Uterus (tissue), 4 donors: ENCODE data around the gene SCTR. TPM values are rescaled to one million over a fixed set of nuclear protein-coding genes. Genes with fewer than 3 reads are reported as not detected.

ENCODE experiments used
- DNase-seq, 2 donors: peaks; one replicate each; pipeline ENCODE4 v3.0.0-alpha.2; 2019 to 2020
- H3K27ac ChIP-seq, 2 donors: fragments of 200-600 bp; sonication (generic); 1 replicate in 1 of 2; 2 replicates in 1 of 2; pipeline ENCODE4 v1.5.1; 2016 to 2018
- H3K27me3 ChIP-seq, 2 donors: fragments of 200-600 bp; sonication (generic); one replicate each; pipeline ENCODE4 v1.5.1; 2018 to 2019; ENCODE audit warnings: control low read depth in 1 of 2
- H3K36me3 ChIP-seq, 2 donors: fragments of 200-600 bp; sonication (generic); one replicate each; pipeline ENCODE4 v1.5.1; 2019; ENCODE audit warnings: control low read depth in 1 of 2
- H3K4me1 ChIP-seq, 2 donors: fragments of 200-600 bp; sonication (generic); one replicate each; pipeline ENCODE4 v1.5.1; 2018 to 2019; ENCODE audit warnings: control low read depth in 1 of 2
- H3K4me3 ChIP-seq, 2 donors: fragments of 200-600 bp; sonication (generic); 1 replicate in 1 of 2; 2 replicates in 1 of 2; pipeline ENCODE4 v1.5.1; 2018 to 2019; ENCODE audit warnings: mild to moderate bottlenecking in 1 of 2
- H3K9me3 ChIP-seq, 2 donors: fragments of 200-600 bp; sonication (generic); one replicate each; pipeline ENCODE4 v1.5.1; 2019; ENCODE audit warnings: control low read depth in 1 of 2
- CTCF ChIP-seq, 4 experiments: fragments of 200-600 bp in 2 of 4; fragments of 450-650 bp in 2 of 4; sonication (generic) in 2 of 4; IDR thresholded peaks; one replicate each; pipeline ENCODE4 v1.5.1; 2016 to 2019; ENCODE audit warnings: antibody characterized with exemption in 4 of 4, mild to moderate bottlenecking in 2 of 4, moderate library complexity in 1 of 4
- POLR2A ChIP-seq, 2 donors: fragments of 450-650 bp; IDR thresholded peaks; one replicate each; pipeline ENCODE4 v1.6.1; 2016; ENCODE audit warnings: antibody characterized with exemption in 2 of 2, mild to moderate bottlenecking in 1 of 2, moderate library complexity in 1 of 2
- intact Hi-C: fragments of 100-400 bp; cut with DNase I; formaldehyde crosslinking; loops from one replicate; pipeline ENCODE4 v1.15.1; 2023; ENCODE audit warnings: low total_unique reads
- total RNA-seq, 4 donors: library from RNA; depleted of rRNA in 3 of 4; stranded (reverse); fragments of >200 nt in 3 of 4; gene quantifications; one replicate each; pipeline versions ENCODE4 v1.1.0 to v1.2.4, GENCODE V29; 2014 to 2023
- donor health status: DM: yes; HTN: yes; CAD: no.

SCTR gene
- total RNA-seq, 4 donors from 2014 or later: not detected

GRCh38 chr2:119435953-119436297 lies 88.4 kb downstream of the SCTR start:
- Histone ChIP-seq H3K27me3 (no peaks in the 10 kb centered on the region), H3K27ac (no peak overlapping the region), H3K4me3 (no peak overlapping the region), H3K4me1 (no peaks in the 10 kb centered on the region), H3K36me3 (no peaks in the 10 kb centered on the region), H3K9me3 (no peaks in the 10 kb centered on the region)
- intact Hi-C loops: no loop called here
- TF ChIP-seq POLR2A (IDR thresholded peaks at IDR 0.05) (no peak), CTCF (IDR thresholded peaks at IDR 0.05) (no peak)
- no peak for DNase-seq

- no peak for DNase-seq
- Histone ChIP-seq H3K4me1 (no peaks in the 10 kb centered on the region), H3K27ac (no peak overlapping the region), H3K27me3 (no peaks in the 10 kb centered on the region), H3K36me3 (no peaks in the 10 kb centered on the region), H3K9me3 (no peaks in the 10 kb centered on the region), H3K4me3 (no peak overlapping the region)
- TF ChIP-seq POLR2A (IDR thresholded peaks at IDR 0.05): no peak
- TF ChIP-seq CTCF (IDR thresholded peaks at IDR 0.05): no peak
- intact Hi-C loops: no loop called here
Observed at GRCh38 chr2:119435081-119435952, 89.0 kb downstream of the SCTR start.

GRCh38 chr2:119434664-119435063 lies 89.6 kb downstream of the SCTR start:
- TF ChIP-seq POLR2A (IDR thresholded peaks at IDR 0.05) (no peak), CTCF (IDR thresholded peaks at IDR 0.05) (no peak)
- H3K27ac ChIP-seq: no peak overlapping the region
- no peaks in the 10 kb centered on the region for H3K4me1 ChIP-seq
- no peaks in the 10 kb centered on the region for H3K27me3 ChIP-seq
- H3K4me3 ChIP-seq: no peak overlapping the region
- no peaks in the 10 kb centered on the region for H3K9me3 ChIP-seq
- no peaks in the 10 kb centered on the region for H3K36me3 ChIP-seq
- intact Hi-C loops: no loop called here
- no peak for DNase-seq

GRCh38 chr2:119433636-119434327 lies 90.5 kb downstream of the SCTR start:
- H3K36me3 ChIP-seq: no peaks in the 10 kb centered on the region
- no peaks in the 10 kb centered on the region for H3K27me3 ChIP-seq
- no peaks in the 10 kb centered on the region for H3K4me1 ChIP-seq
- no peaks in the 10 kb centered on the region for H3K9me3 ChIP-seq
- no peak overlapping the region for H3K27ac ChIP-seq
- TF ChIP-seq POLR2A (IDR thresholded peaks at IDR 0.05): no peak
- TF ChIP-seq CTCF (IDR thresholded peaks at IDR 0.05): no peak
- H3K4me3 ChIP-seq: no peak overlapping the region
- intact Hi-C loops: no loop called here
- no peak for DNase-seq

GRCh38 chr2:119432851-119433522 lies 91.3 kb downstream of the SCTR start:
- Histone ChIP-seq H3K4me3 (peak overlapping the region in 1 of 2 donors; percentile 44), H3K36me3 (no peaks in the 10 kb centered on the region), H3K9me3 (no peaks in the 10 kb centered on the region), H3K27ac (no peak overlapping the region), H3K4me1 (no peaks in the 10 kb centered on the region), H3K27me3 (no peaks in the 10 kb centered on the region)
- no peak for DNase-seq
- TF ChIP-seq CTCF (IDR thresholded peaks at IDR 0.05): no peak
- TF ChIP-seq POLR2A (IDR thresholded peaks at IDR 0.05): no peak
- intact Hi-C loops: no loop called here
